ENCODE measurements around the gene RSPH1. TPM values are rescaled to one million over a fixed set of nuclear protein-coding genes. Genes with fewer than 3 reads are reported as not detected.

The RSPH1 gene
- total RNA-seq, 1 donor from 2014 or later, result 0.82 TPM

DNA sequence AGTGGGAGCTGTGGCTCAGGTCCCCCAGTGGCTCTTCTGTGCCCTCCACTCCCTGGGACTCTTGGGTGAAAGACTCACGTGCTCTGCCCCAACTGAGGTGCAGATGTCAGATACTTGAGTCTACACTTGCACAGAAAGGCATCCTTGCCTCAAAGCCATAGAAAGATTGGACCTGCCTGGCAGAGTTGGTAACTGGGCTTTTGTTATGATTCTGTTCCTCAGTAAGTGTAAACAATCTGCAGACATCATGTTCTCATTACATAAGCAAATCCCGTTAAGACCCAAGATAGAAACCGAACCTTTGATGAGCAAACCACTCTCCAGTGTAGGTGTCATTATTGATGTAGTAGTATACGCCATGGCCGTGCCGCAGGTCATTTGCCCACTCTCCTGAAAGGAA lies 10.0 kb downstream of the RSPH1 start:
- Mint-ChIP-seq H3K27me3 (ENCODE audit: unreplicated experiment) (peaks cover 8% of the 10 kb centered on the region), H3K36me3 (ENCODE audit: low read depth, unreplicated experiment) (no peaks in the 10 kb centered on the region), H3K4me3 (ENCODE audit: unreplicated experiment) (no peak overlapping the region), H3K27ac (ENCODE audit: unreplicated experiment) (peak overlapping the region; percentile 37), H3K9me3 (ENCODE audit: unreplicated experiment) (no peaks in the 10 kb centered on the region), H3K4me1 (ENCODE audit: unreplicated experiment) (peaks cover 27% of the 10 kb centered on the region)
- TF ChIP-seq, protein P1, sequence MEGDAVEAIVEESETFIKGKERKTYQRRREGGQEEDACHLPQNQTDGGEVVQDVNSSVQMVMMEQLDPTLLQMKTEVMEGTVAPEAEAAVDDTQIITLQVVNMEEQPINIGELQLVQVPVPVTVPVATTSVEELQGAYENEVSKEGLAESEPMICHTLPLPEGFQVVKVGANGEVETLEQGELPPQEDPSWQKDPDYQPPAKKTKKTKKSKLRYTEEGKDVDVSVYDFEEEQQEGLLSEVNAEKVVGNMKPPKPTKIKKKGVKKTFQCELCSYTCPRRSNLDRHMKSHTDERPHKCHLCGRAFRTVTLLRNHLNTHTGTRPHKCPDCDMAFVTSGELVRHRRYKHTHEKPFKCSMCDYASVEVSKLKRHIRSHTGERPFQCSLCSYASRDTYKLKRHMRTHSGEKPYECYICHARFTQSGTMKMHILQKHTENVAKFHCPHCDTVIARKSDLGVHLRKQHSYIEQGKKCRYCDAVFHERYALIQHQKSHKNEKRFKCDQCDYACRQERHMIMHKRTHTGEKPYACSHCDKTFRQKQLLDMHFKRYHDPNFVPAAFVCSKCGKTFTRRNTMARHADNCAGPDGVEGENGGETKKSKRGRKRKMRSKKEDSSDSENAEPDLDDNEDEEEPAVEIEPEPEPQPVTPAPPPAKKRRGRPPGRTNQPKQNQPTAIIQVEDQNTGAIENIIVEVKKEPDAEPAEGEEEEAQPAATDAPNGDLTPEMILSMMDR (IDR thresholded peaks at IDR 0.05; ENCODE audit: unreplicated experiment), result no peak
- DNase-seq (ENCODE audit: low spot score), result no peak

- DNase-seq (ENCODE audit: low spot score), result no peak
- no peaks in the 10 kb centered on the region for H3K9me3 Mint-ChIP-seq (ENCODE audit: unreplicated experiment)
- TF ChIP-seq, protein P1 (IDR thresholded peaks at IDR 0.05; ENCODE audit: unreplicated experiment), result no peak
- H3K4me1 Mint-ChIP-seq (ENCODE audit: unreplicated experiment), result peaks cover 27% of the 10 kb centered on the region
- no peaks in the 10 kb centered on the region for H3K36me3 Mint-ChIP-seq (ENCODE audit: low read depth, unreplicated experiment)
- H3K27me3 Mint-ChIP-seq (ENCODE audit: unreplicated experiment), result peaks cover 8% of the 10 kb centered on the region
- no peak overlapping the region for H3K4me3 Mint-ChIP-seq (ENCODE audit: unreplicated experiment)
- no peak overlapping the region for H3K27ac Mint-ChIP-seq (ENCODE audit: unreplicated experiment)
Measured at GRCh38 chr21:42484966-42485365, 11.1 kb downstream of the RSPH1 start.

GRCh38 chr21:42481169-42481568 lies 14.9 kb downstream of the RSPH1 start:
- H3K9me3 Mint-ChIP-seq (ENCODE audit: unreplicated experiment), result no peaks in the 10 kb centered on the region
- H3K36me3 Mint-ChIP-seq (ENCODE audit: low read depth, unreplicated experiment), result no peaks in the 10 kb centered on the region
- no peak overlapping the region for H3K4me3 Mint-ChIP-seq (ENCODE audit: unreplicated experiment)
- H3K27me3 Mint-ChIP-seq (ENCODE audit: unreplicated experiment), result peaks cover 4% of the 10 kb centered on the region
- TF ChIP-seq, protein P1 (IDR thresholded peaks at IDR 0.05; ENCODE audit: unreplicated experiment), result no peak
- no peak for DNase-seq (ENCODE audit: low spot score)
- H3K27ac Mint-ChIP-seq (ENCODE audit: unreplicated experiment), result no peak overlapping the region
- H3K4me1 Mint-ChIP-seq (ENCODE audit: unreplicated experiment), result peaks cover 16% of the 10 kb centered on the region

DNA sequence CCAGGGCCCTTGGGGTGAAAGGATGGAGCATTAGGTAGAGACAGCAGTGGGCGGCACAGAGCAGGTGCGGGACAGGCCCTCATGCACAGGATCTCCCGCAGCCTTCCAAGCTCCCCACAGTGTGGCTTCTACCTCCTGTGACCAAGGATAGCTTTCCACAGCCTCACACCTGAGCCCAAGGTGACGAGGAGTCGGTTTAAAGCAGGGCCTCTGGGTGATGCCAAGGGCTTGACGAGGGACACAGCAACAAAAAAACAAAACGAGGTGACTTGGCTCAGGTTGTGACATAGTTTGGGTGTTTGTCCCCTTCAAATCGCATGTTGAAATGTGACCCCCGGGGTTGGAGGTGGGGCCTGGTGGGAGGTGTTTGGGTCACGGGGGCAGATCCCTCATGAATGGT lies 15.3 kb downstream of the RSPH1 start:
- peaks cover 4% of the 10 kb centered on the region for H3K27me3 Mint-ChIP-seq (ENCODE audit: unreplicated experiment)
- DNase-seq (ENCODE audit: low spot score), result no peak
- H3K9me3 Mint-ChIP-seq (ENCODE audit: unreplicated experiment), result no peaks in the 10 kb centered on the region
- peaks cover 12% of the 10 kb centered on the region for H3K4me1 Mint-ChIP-seq (ENCODE audit: unreplicated experiment)
- TF ChIP-seq, protein P1 (IDR thresholded peaks at IDR 0.05; ENCODE audit: unreplicated experiment), result no peak
- no peaks in the 10 kb centered on the region for H3K36me3 Mint-ChIP-seq (ENCODE audit: low read depth, unreplicated experiment)
- no peak overlapping the region for H3K4me3 Mint-ChIP-seq (ENCODE audit: unreplicated experiment)
- no peak overlapping the region for H3K27ac Mint-ChIP-seq (ENCODE audit: unreplicated experiment)

- Mint-ChIP-seq H3K36me3 (ENCODE audit: low read depth, unreplicated experiment) (no peaks in the 10 kb centered on the region), H3K9me3 (ENCODE audit: unreplicated experiment) (no peaks in the 10 kb centered on the region), H3K27ac (ENCODE audit: unreplicated experiment) (no peak overlapping the region), H3K4me1 (ENCODE audit: unreplicated experiment) (peaks cover 3% of the 10 kb centered on the region), H3K4me3 (ENCODE audit: unreplicated experiment) (no peak overlapping the region), H3K27me3 (ENCODE audit: unreplicated experiment) (peaks cover 5% of the 10 kb centered on the region)
- no peak for DNase-seq (ENCODE audit: low spot score)
- TF ChIP-seq, protein P1 (IDR thresholded peaks at IDR 0.05; ENCODE audit: unreplicated experiment), result no peak
Measured at GRCh38 chr21:42479582-42479981, 16.4 kb downstream of the RSPH1 start.
